HUES6 (cell line): ENCODE results near the gene RAB40C.

ENCODE experiments used
- H3K27ac ChIP-seq: 2 replicates; pipeline ENCODE4 v1.7.0; 2013; ENCODE audit warnings: low read depth, mild to moderate bottlenecking, low read length, inconsistent platforms
- H3K27me3 ChIP-seq: 2 replicates; pipeline ENCODE4 v1.6.1; 2013; ENCODE audit warnings: low read length; ENCODE audit not compliant: control insufficient read depth, insufficient read depth
- H3K36me3 ChIP-seq: 2 replicates; pipeline ENCODE4 v1.6.1; 2013; ENCODE audit warnings: low read length; ENCODE audit not compliant: control insufficient read depth, insufficient read depth
- H3K4me1 ChIP-seq: 2 replicates; pipeline ENCODE4 v1.6.1; 2013; ENCODE audit warnings: low read length; ENCODE audit not compliant: control insufficient read depth, insufficient read depth
- H3K4me3 ChIP-seq: 2 replicates; pipeline ENCODE4 v1.5.1; 2013; ENCODE audit warnings: low read depth, low read length
- H3K9ac ChIP-seq: one replicate; pipeline ENCODE4 v1.6.1; 2013; ENCODE audit warnings: mild to moderate bottlenecking, low read length
- H3K9me3 ChIP-seq: 2 replicates; pipeline ENCODE4 v1.6.1; 2013; ENCODE audit warnings: low read depth, low read length; ENCODE audit not compliant: control insufficient read depth, insufficient read depth

Gene RAB40C

GRCh38 chr16:630815-631405, 41.0 kb downstream of the RAB40C start, which contains the start of gene WFIKKN1:
TSS of gene WFIKKN1 (plus strand) at chr16:630985. CDS start at chr16:631254, 269 bp downstream.
- Histone ChIP-seq H3K4me1 (peaks cover 35% of the 10 kb centered on the region), H3K27ac (peak within 1 kb of the TSS; percentile 72), H3K36me3 (peaks cover 27% of the 10 kb centered on the region), H3K9me3 (no peaks in the 10 kb centered on the region), H3K4me3 (peak within 1 kb of the TSS; percentile 52), H3K27me3 (no peaks in the 10 kb centered on the region), H3K9ac (peak within 1 kb of the TSS; percentile 54)

- Histone ChIP-seq H3K36me3 (peaks cover 24% of the 10 kb centered on the region), H3K4me3 (no peak overlapping the region), H3K27me3 (no peaks in the 10 kb centered on the region), H3K27ac (no peak overlapping the region), H3K9me3 (no peaks in the 10 kb centered on the region), H3K9ac (no peak overlapping the region), H3K4me1 (peaks cover 33% of the 10 kb centered on the region)
Measured at GRCh38 chr16:631808-632358, 42.0 kb downstream of the RAB40C start.

GRCh38 chr16:632486-633335, 42.8 kb downstream of the RAB40C start:
- Histone ChIP-seq H3K27me3 (no peaks in the 10 kb centered on the region), H3K27ac (no peak overlapping the region), H3K4me1 (peaks cover 34% of the 10 kb centered on the region), H3K9me3 (no peaks in the 10 kb centered on the region), H3K4me3 (no peak overlapping the region), H3K36me3 (peaks cover 19% of the 10 kb centered on the region), H3K9ac (no peak overlapping the region)

GRCh38 chr16:633336-634050, 43.6 kb downstream of the RAB40C start:
- H3K9me3 ChIP-seq: no peaks in the 10 kb centered on the region
- H3K4me1 ChIP-seq: peaks cover 38% of the 10 kb centered on the region
- H3K9ac ChIP-seq: no peak overlapping the region
- peaks cover 14% of the 10 kb centered on the region for H3K36me3 ChIP-seq
- no peaks in the 10 kb centered on the region for H3K27me3 ChIP-seq
- H3K27ac ChIP-seq: no peak overlapping the region
- no peak overlapping the region for H3K4me3 ChIP-seq

- H3K27ac ChIP-seq: no peak overlapping the region
- no peaks in the 10 kb centered on the region for H3K9me3 ChIP-seq
- H3K36me3 ChIP-seq: peaks cover 14% of the 10 kb centered on the region
- no peaks in the 10 kb centered on the region for H3K27me3 ChIP-seq
- H3K4me1 ChIP-seq: peaks cover 40% of the 10 kb centered on the region
- no peak overlapping the region for H3K4me3 ChIP-seq
- no peak overlapping the region for H3K9ac ChIP-seq
Measured at GRCh38 chr16:634051-634670, 44.3 kb downstream of the RAB40C start.

GRCh38 chr16:634996-635395, 45.1 kb downstream of the RAB40C start:
- H3K9me3 ChIP-seq: no peaks in the 10 kb centered on the region
- no peak overlapping the region for H3K9ac ChIP-seq
- no peaks in the 10 kb centered on the region for H3K27me3 ChIP-seq
- peaks cover 33% of the 10 kb centered on the region for H3K4me1 ChIP-seq
- H3K4me3 ChIP-seq: peak overlapping the region; percentile 68
- no peak overlapping the region for H3K27ac ChIP-seq
- H3K36me3 ChIP-seq: peaks cover 14% of the 10 kb centered on the region

GRCh38 chr16:635573-636205, 45.8 kb downstream of the RAB40C start:
- peaks cover 14% of the 10 kb centered on the region for H3K36me3 ChIP-seq
- no peaks in the 10 kb centered on the region for H3K27me3 ChIP-seq
- peak overlapping the region; percentile 56 for H3K9ac ChIP-seq
- H3K4me1 ChIP-seq: peaks cover 26% of the 10 kb centered on the region
- H3K4me3 ChIP-seq: peak overlapping the region; percentile 68
- H3K27ac ChIP-seq: no peak overlapping the region
- no peaks in the 10 kb centered on the region for H3K9me3 ChIP-seq

- Histone ChIP-seq H3K27ac (no peak within 1 kb of the TSS), H3K4me3 (peak within 1 kb of the TSS; percentile 68), H3K9me3 (no peaks in the 10 kb centered on the region), H3K9ac (peak within 1 kb of the TSS; percentile 66), H3K36me3 (peaks cover 14% of the 10 kb centered on the region), H3K4me1 (peaks cover 19% of the 10 kb centered on the region), H3K27me3 (no peaks in the 10 kb centered on the region)
Measured at GRCh38 chr16:636206-637080, 46.6 kb downstream of the RAB40C start, which contains the start of gene METTL26. TSS of gene METTL26 (minus strand) at chr16:636305. CDS start at chr16:636290, 15 bp downstream.

GRCh38 chr16:637081-638018, 47.5 kb downstream of the RAB40C start:
- Histone ChIP-seq H3K9me3 (no peaks in the 10 kb centered on the region), H3K4me1 (peaks cover 20% of the 10 kb centered on the region), H3K36me3 (peaks cover 14% of the 10 kb centered on the region), H3K9ac (no peak overlapping the region), H3K27ac (0 out of 2 replicates have a peak overlapping the region, but pooled peaks have one; percentile 31), H3K27me3 (peaks cover 1% of the 10 kb centered on the region; the same call in 1 of the 2 replicates), H3K4me3 (peak overlapping the region; percentile 68)
